Neural progenitor cell (in vitro differentiated cells): ENCODE results near the gene PPP6R3.
"Not testable (repeated sequence)": the region's sequence is repeated elsewhere in the genome, so short reads cannot be mapped to it uniquely, and the experiment has no call there.

Experiments
- EZH2phosphoT487 ChIP-seq: fragments of 200-600 bp; sonication (generic); IDR thresholded peaks from 2 replicates; pipeline ENCODE4 v1.6.1; 2017; ENCODE audit warnings: antibody characterized with exemption
- TF ChIP-seq, protein P1 (sequence below): fragments of 200-600 bp; sonication (generic); IDR thresholded peaks from 2 replicates; pipeline ENCODE4 v1.5.1; 2017; ENCODE audit warnings: antibody characterized with exemption, mild to moderate bottlenecking

DNA sequence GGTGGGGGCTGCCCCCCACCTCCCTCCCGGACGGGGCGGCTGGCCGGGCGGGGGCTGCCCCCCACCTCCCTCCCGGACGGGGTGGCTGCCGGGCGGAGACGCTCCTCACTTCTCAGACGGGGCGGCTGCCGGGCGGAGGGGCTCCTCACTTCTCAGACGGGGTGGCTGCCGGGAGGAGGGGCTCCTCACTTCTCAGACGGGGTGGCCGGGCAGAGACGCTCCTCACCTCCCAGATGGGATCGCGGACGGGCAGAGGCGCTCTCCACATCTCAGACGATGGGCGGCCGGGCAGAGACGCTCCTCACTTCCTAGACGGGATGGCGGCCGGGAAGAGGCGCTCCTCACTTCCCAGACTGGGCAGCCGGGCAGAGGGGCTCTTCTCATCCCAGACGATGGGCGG lies 15.1 kb downstream of the PPP6R3 start:
- TF ChIP-seq, protein P1, sequence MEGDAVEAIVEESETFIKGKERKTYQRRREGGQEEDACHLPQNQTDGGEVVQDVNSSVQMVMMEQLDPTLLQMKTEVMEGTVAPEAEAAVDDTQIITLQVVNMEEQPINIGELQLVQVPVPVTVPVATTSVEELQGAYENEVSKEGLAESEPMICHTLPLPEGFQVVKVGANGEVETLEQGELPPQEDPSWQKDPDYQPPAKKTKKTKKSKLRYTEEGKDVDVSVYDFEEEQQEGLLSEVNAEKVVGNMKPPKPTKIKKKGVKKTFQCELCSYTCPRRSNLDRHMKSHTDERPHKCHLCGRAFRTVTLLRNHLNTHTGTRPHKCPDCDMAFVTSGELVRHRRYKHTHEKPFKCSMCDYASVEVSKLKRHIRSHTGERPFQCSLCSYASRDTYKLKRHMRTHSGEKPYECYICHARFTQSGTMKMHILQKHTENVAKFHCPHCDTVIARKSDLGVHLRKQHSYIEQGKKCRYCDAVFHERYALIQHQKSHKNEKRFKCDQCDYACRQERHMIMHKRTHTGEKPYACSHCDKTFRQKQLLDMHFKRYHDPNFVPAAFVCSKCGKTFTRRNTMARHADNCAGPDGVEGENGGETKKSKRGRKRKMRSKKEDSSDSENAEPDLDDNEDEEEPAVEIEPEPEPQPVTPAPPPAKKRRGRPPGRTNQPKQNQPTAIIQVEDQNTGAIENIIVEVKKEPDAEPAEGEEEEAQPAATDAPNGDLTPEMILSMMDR, result not testable (repeated sequence)
- not testable (repeated sequence) for TF ChIP-seq EZH2phosphoT487
